TTC549 (cell line): ENCODE results near the gene CYP4F12.
"Not testable (repeated sequence)": the region's sequence is repeated elsewhere in the genome, so short reads cannot be mapped to it uniquely, and the experiment has no call there.

Experiments used
- FAIRE-seq: peaks from 2 replicates; lab custom pipeline; 2012; peaks lifted over from hg19 to GRCh38; lab: Jason Lieb, UNC

The CYP4F12 gene

GRCh38 chr19:15672580-15673175 is at the start of gene CYP4F12:
Gene CYP4F12 (plus strand): TSS chr19:15673087. CDS start chr19:15673530, 443 bp downstream.
- FAIRE-seq, result no peak

- FAIRE-seq, result no peak
Observed at GRCh38 chr19:15623711-15624318, 49.1 kb upstream of the CYP4F12 start.

- FAIRE-seq, result no peak
Observed at GRCh38 chr19:15628236-15629002, 44.5 kb upstream of the CYP4F12 start.

- no peak for FAIRE-seq
Observed at GRCh38 chr19:15629003-15629880, 43.6 kb upstream of the CYP4F12 start.

GRCh38 chr19:15631817-15632216 is 41.1 kb upstream of the CYP4F12 start:
- no peak for FAIRE-seq

GRCh38 chr19:15633082-15633835 is 39.6 kb upstream of the CYP4F12 start:
- FAIRE-seq, result no peak

- FAIRE-seq, result no peak
Observed at GRCh38 chr19:15634105-15634504, 38.8 kb upstream of the CYP4F12 start.

GRCh38 chr19:15635016-15635805 is 37.7 kb upstream of the CYP4F12 start:
- no peak for FAIRE-seq

- FAIRE-seq, result no peak
Observed at GRCh38 chr19:15636026-15636425, 36.9 kb upstream of the CYP4F12 start.

- no peak for FAIRE-seq
Observed at GRCh38 chr19:15639596-15639995, 33.3 kb upstream of the CYP4F12 start.

- no peak for FAIRE-seq
Observed at GRCh38 chr19:15640294-15640903, 32.5 kb upstream of the CYP4F12 start, which contains the start of gene CYP4F3. Gene CYP4F3 (plus strand): TSS chr19:15640897. CDS start chr19:15641416, 519 bp downstream.

- no peak for FAIRE-seq
Observed at GRCh38 chr19:15640904-15641597, 31.8 kb upstream of the CYP4F12 start.

- no peak for FAIRE-seq
Observed at GRCh38 chr19:15641901-15642491, 30.9 kb upstream of the CYP4F12 start.

- FAIRE-seq, result no peak
Observed at GRCh38 chr19:15642807-15643206, 30.1 kb upstream of the CYP4F12 start.

- no peak for FAIRE-seq
Observed at GRCh38 chr19:15643387-15643786, 29.5 kb upstream of the CYP4F12 start.

GRCh38 chr19:15644066-15644741 is 28.7 kb upstream of the CYP4F12 start:
- FAIRE-seq, result no peak

GRCh38 chr19:15644816-15645215 is 28.1 kb upstream of the CYP4F12 start:
- no peak for FAIRE-seq

- FAIRE-seq, result no peak
Observed at GRCh38 chr19:15649526-15649925, 23.4 kb upstream of the CYP4F12 start.

GRCh38 chr19:15650123-15650522 is 22.8 kb upstream of the CYP4F12 start:
- not testable (repeated sequence) for FAIRE-seq
